ENCODE measurements around the gene FGF3.

Gene FGF3

DNA sequence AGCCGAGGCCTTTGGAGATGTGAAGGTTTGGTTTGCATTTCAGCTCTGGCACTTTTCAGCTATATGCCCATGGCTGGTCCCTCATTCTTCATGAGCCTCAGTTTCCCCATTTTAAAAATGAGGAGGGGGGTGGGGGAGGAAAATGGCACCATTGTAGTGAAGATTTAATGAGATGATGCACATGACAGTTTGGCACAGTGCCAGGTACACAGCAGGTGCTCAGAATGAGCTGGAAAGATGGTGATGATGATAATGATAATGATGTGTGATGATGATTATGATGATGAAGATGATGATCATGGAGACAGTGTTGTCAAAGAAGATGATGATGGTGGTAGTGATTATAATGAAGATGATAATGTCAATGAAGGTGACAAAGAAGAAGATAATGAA, 24.3 kb upstream of the FGF3 start:
- DNase-seq: no peak

GRCh38 chr11:69842746-69843528, 23.7 kb upstream of the FGF3 start:
- no peak for DNase-seq

DNA sequence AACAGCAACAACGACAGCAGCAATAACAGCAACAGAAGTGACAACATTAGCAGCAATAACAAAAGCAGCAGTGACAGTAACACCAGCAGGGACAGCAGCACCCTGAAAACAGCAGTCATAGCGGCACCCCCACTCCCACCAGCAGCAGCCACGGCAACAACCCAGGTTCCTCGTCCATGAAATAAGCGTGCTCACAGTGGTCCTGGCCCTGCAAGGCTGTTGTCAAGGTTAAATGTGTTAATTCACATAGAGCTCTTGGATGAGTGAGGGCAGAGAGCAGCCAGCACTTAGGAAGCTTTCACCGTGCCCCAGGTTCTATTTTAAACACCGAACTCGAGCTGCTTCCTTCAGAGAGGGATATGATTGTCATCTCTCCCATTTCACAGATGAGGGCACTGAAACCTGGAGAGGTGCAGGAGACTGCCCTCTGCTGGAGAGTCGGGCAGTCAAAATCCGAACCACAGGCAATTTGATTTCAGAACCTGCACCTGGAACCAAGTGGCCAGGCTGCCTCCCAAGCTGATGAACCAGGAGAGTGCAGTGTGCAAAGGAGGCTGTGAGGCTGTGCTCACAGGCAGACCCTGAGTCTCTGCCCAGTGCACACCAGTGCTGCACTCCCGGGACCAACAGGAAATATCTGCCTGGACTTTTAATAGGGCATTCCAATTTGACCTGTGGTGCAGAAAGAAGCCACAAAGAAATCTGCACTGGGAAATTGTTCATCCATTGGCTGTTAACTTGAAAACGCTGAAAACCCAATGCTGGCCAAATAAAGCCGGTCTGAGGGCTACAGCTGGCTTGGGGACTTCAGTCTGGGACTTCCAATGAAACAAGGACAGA, 22.9 kb upstream of the FGF3 start:
- no peak for DNase-seq

- DNase-seq: no peak
Observed at GRCh38 chr11:69841170-69841858, 22.1 kb upstream of the FGF3 start.

DNA sequence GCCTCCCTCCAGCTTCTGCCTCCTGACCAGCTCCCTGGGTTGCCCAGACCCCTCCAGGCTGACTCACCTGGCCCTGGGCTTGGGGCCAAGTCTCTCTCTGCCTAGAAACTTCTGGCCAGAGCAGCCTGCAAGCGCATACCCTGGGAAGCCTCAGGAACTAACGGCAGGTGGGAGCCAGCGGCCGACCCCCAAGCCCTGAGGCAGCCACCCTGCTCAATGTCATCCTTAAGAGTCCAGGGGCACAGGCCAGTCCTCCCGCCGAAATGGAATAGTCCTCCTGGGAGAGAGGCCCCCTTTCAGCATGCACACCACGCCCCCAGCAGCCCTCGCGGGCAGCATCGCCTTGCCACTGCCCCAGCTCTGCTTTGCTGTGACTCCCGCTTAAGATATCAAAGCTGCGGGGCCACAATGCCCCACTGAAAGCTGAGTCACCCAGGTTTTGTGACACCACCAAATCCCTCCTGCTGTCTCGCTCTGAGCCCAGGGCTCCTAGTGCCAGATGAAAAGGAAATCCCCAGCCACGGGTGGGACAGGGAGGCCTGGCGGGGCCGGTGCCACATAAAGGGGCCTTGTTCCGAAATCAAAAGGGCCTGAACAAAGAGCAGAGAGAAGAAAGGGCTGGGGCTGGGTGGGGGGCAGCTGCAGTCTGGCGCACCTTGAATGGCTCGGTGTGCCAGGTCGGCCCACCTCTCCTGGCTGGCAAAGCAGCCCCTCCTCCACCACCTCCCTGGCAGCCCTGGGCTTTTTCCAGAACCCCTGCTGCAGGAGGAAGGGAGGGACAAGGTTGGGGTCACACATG, 21.4 kb upstream of the FGF3 start:
- no peak for DNase-seq

GRCh38 chr11:69839516-69839915, 20.3 kb upstream of the FGF3 start:
- DNase-seq: no peak

DNA sequence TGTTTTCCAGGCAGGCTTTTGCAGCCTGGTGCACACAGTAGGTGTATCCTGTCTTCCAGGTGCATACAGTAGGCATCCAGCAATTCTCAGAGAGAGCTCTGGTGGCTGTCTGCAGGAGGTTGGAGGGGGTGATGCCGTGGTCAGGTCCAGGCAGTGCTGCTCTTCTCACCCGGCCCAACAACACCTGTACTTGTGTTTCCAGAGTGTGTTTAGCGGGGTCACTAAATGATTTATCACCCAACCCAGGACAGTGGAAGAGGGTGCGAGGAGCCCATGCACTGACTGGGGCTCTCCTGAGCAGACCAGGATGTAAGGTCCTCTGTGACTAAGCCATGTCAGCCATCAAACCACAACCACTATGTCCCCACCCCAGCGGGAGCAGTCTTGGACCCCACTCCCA, 18.6 kb upstream of the FGF3 start:
- no peak for DNase-seq

DNA sequence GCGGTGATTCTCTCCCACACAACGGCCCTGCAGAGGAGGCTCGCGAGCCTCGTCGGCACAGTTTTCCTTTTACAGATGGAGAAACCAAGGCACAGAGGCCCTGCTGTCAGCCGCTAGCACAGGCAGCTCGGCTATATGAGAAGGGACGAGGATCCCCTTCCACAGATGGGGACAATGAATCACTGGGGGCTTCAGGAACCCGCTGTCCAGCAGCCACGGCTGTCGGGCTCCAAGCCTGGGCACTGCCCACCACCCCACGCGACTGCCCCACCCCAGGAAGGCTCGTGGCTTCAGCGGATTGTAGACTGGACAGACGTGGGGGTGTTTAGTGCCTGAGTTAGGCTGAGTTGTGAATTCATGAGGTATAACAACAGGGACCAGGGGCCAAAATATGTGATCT, 17.2 kb upstream of the FGF3 start:
- no peak for DNase-seq

GRCh38 chr11:69834811-69835800, 15.9 kb upstream of the FGF3 start:
- no peak for DNase-seq

- no peak for DNase-seq
Observed at GRCh38 chr11:69834251-69834650, 15.0 kb upstream of the FGF3 start.

GRCh38 chr11:69832561-69833413, 13.6 kb upstream of the FGF3 start:
- no peak for DNase-seq

- no peak for DNase-seq
Observed at GRCh38 chr11:69831985-69832384, 12.8 kb upstream of the FGF3 start.

GRCh38 chr11:69830086-69830485, 10.9 kb upstream of the FGF3 start:
- no peak for DNase-seq

GRCh38 chr11:69828971-69829344, 9.7 kb upstream of the FGF3 start:
- DNase-seq: no peak

DNA sequence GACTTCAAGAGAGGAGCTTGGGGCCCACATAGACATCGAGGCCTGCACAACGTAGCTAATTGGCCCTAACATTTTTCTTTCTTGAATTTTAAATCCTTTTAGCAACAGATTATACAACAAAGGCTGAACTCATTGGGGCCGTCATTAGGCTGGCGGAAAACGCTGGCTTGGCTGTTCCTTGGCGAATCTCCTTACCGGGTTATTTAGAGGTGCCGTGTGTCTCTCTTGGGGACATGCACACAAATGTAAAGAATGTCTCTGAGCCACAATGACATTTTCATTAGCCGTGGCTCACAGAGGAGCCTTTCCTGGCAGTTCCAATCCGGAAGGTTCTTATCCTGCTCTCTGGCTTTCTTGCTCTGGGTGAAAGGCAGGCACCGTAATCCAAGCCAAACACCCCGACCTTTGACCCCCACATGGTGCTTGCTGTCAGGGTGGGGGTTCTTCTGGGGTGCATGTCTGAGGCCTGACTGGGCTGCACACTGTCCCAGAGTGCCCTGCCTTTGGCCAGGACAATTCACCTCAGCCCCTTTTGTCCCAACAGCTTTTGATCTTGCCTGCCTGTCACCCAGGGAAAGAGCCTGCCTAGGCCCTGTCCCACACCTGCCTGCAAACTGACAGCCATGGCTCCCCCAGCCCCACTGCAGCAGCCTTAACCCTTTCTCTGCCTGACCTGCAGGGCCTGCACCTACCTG, 9.2 kb upstream of the FGF3 start:
- DNase-seq: no peak

DNA sequence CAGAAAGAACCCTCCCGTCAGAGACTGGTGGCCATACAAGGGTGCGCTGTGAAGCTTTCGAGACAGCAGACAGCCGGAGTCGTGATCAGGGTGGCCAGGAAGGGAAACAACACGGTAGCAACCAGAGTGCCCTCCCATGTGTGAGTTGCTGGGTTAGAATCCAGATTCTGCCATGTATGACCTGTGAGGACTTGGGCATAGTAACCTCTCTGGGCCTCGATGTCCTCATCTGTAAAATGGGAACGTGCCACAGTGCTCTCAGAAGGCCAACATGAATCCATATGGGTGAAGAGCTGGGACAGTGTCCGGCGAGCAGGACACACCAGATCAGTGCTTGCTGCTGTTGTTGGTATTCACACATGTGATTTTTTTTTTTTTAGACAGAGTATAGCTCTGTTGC, 7.6 kb upstream of the FGF3 start:
- no peak for DNase-seq

DNA sequence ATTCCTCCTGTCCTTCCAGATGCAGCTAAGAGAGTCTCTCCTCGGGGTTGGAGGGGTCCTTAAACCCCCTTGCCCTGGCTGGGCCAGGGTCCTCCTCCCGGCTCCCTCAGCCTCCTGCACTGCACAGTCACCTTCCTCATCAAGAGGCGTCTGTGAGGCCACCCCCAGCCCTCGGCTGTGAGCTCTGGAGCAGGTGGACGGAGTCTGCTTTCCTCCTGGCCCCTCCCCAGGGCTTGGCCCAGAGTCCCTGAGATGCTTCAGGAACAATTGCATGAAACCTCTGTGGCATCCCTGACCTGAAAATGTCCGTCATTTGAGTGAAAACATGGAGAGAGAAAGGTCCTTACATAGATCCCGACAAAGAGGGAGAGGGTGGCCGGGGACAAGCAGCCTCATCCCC, 6.7 kb upstream of the FGF3 start:
- DNase-seq: no peak

DNA sequence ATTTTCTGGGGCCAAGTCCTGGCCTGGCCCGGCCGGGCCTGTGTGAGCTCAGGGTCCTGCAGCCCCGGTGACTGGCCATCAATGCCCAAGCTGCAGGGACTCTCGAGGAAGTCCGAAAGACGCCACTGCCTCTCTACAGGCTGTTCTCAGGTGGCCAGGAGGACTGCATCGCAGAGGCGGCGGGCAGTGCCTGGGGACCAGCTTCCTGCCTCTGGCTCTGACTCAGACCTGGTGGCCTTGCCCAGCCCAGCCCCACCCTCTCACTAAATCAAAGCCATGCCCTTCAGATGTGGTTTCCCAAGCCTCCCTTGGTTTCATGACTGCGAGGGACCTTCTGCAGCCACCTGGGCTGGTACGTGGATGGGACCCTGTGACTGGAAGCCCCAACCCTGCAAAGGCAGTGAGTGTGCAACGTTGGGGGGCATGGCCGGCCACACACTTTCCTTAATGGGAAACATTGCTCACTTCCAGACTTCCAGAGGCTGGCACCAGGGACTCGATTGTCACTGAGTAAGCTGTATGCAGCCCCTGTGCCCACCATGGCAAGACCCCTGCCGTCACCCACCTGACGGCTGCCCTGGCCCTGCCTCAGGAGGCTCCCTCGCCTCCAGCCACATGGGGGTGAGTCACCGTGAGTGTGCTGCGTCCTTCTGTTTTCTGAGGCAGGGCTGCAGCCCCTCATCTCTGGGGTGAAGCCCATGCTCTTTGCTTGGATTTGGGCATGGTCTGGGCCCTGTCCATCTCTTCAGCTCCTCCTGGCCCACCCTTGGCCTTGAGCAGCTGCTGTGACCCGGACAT, 6.0 kb upstream of the FGF3 start:
- no peak for DNase-seq

DNA sequence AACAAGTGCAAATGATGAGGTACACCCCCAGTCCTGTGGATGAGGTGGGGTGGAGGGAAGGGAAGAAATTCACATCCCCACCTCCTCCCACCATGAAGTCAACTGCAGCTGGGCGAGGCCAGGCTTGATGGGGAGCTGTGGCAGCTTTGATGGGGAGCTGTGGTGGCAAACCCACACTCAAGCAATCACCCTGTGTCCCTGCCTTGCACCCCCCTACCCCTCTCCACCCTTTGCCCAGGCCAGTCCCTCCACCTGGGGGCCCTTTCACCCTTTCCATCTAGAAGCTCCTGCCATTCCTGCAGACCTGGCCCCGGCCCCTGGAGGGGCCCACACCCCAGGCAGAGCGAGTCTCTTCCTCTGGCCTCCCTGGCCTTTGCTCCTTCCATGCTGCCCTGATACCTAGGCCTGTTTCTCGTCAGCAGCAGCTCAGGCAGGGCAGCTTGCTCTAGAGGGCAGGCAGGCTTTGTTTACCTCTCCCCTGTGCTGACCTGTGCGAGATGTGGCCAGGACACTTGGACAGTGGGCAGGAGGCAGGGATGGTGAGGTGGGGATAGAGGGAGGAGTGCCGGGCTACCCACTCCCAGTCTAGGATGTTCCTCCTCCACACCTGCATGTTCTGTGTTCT, 4.5 kb upstream of the FGF3 start:
- no peak for DNase-seq
